ENCODE results near the gene ZNF420. TPM values are rescaled to one million over a fixed set of nuclear protein-coding genes. Genes with fewer than 3 reads are reported as not detected.

The ZNF420 gene
- total and polyA plus RNA-seq, 2 of the 13 experiments (the other 11 are each of a cell fraction or from before 2014, with no cell fraction given) = 1.4 to 6.6 TPM

GRCh38 chr19:37077934-37078716 is at the start of gene ZNF420 (continued):
- TF ChIP-seq ZNF407 (CRISPR knock-in tag; IDR thresholded peaks at IDR 0.05; ENCODE audit: not compliant biosample characterization) = peak; percentile 22
- TF ChIP-seq GPBP1L1 (CRISPR knock-in tag; IDR thresholded peaks at IDR 0.05) = no peak
- no peak for TF ChIP-seq MATR3 (CRISPR knock-in tag; IDR thresholded peaks at IDR 0.05)
- TF ChIP-seq ZNF563 (CRISPR knock-in tag; IDR thresholded peaks at IDR 0.05) = peak; percentile 52; the same call in 1 of the 2 replicates
- peak; percentile 22; the same call in 1 of the 2 replicates for TF ChIP-seq DMAP1 (CRISPR knock-in tag; IDR thresholded peaks at IDR 0.05)
- no peak for TF ChIP-seq SAFB2 (CRISPR knock-in tag; IDR thresholded peaks at IDR 0.05; ENCODE audit: borderline replicate concordance, low read depth)
- TF ChIP-seq ZNF598 (CRISPR knock-in tag; IDR thresholded peaks at IDR 0.05; ENCODE audit: borderline replicate concordance) = peak; percentile 92
- TF ChIP-seq ZFP36 (IDR thresholded peaks at IDR 0.05; ENCODE audit: borderline replicate concordance, low read depth, low read length, partially characterized antibody) = no peak
- TF ChIP-seq EZH2 (conservative IDR thresholded peaks at IDR 0.05; ENCODE audit: low read depth, low read length) = no peak
- TF ChIP-seq TERF1 (CRISPR knock-in tag; IDR thresholded peaks at IDR 0.05) = no peak
- TF ChIP-seq BCL3 (CRISPR knock-in tag; IDR thresholded peaks at IDR 0.05) = peak; percentile 79; the same call in 1 of the 2 replicates
- no peak for TF ChIP-seq NR2F2 (IDR thresholded peaks at IDR 0.05; ENCODE audit: borderline replicate concordance, low read depth)
- no peak for TF ChIP-seq HNF4G (IDR thresholded peaks at IDR 0.05; ENCODE audit: borderline replicate concordance, low read depth, low read length)
- no peak; the same call in 1 of the 2 replicates for TF ChIP-seq HNF4G (CRISPR knock-in tag; IDR thresholded peaks at IDR 0.05; ENCODE audit: borderline replicate concordance, low read depth)

Measured in HepG2 (cell line).